Activated CD4-positive, alpha-beta memory T cell treated with anti-CD3 and anti-CD28 coated beads, Interleukin-2, amount 10 ng/mL, durations not matched to agents 7 days and 5 days (primary cell): ENCODE results near the gene TAF11L11. TPM values are rescaled to one million over a fixed set of nuclear protein-coding genes. Genes with fewer than 3 reads are reported as not detected.
"Not testable (repeated sequence)": the region's sequence is repeated elsewhere in the genome, so short reads cannot be mapped to it uniquely, and the experiment has no call there.

Source experiments
- CTCF ChIA-PET: fragments of 350-600 bp; sonication (Branson Sonifier 250); formaldehyde crosslinking; loops from one replicate; lab custom pipeline; 2021; ENCODE audit warnings: antibody characterized with exemption, inconsistent platforms; lab: Charles Lee
- POLR2A ChIA-PET: fragments of 350-600 bp; sonication (Branson Sonifier 250); formaldehyde crosslinking; loops from one replicate; lab custom pipeline; 2021; ENCODE audit warnings: antibody characterized with exemption; lab: Charles Lee
- DNase-seq: peaks from one replicate; pipeline ENCODE4 v3.0.0-alpha.2; 2020
- H3K27ac Mint-ChIP-seq: one replicate; pipeline ENCODE4 v1.8.0; 2021; ENCODE audit warnings: mild to moderate bottlenecking, mixed read lengths
- H3K27me3 Mint-ChIP-seq: one replicate; pipeline ENCODE4 v1.8.0; 2021; ENCODE audit warnings: mixed read lengths
- H3K36me3 Mint-ChIP-seq: one replicate; pipeline ENCODE4 v1.8.0; 2021; ENCODE audit warnings: low read depth, mixed read lengths
- H3K4me1 Mint-ChIP-seq: one replicate; pipeline ENCODE4 v1.8.0; 2021; ENCODE audit warnings: mixed read lengths
- H3K4me3 Mint-ChIP-seq: one replicate; pipeline ENCODE4 v1.8.0; 2021; ENCODE audit warnings: mild to moderate bottlenecking, mixed read lengths
- H3K9me3 Mint-ChIP-seq: one replicate; pipeline ENCODE4 v1.8.0; 2021; ENCODE audit warnings: mixed read lengths
- total RNA-seq, 2 experiments: library from RNA; stranded (reverse); gene quantifications; one replicate each; pipeline ENCODE4 v1.2.3, GENCODE V29; 2021

The TAF11L11 gene
- total RNA-seq, 2 experiments from 2014 or later: not detected

GRCh38 chr5:17649232-17649631 is 45.2 kb downstream of the TAF11L11 start:
- DNase-seq, H3K4me1 Mint-ChIP-seq, H3K27ac Mint-ChIP-seq, H3K36me3 Mint-ChIP-seq, POLR2A ChIA-PET, H3K4me3 Mint-ChIP-seq, H3K27me3 Mint-ChIP-seq, CTCF ChIA-PET: not testable (repeated sequence)
- peaks cover 24% of the 10 kb centered on the region for H3K9me3 Mint-ChIP-seq

- H3K4me3 Mint-ChIP-seq, POLR2A ChIA-PET, DNase-seq, H3K27ac Mint-ChIP-seq, CTCF ChIA-PET, H3K4me1 Mint-ChIP-seq, H3K36me3 Mint-ChIP-seq, H3K27me3 Mint-ChIP-seq: not testable (repeated sequence)
- peaks cover 13% of the 10 kb centered on the region for H3K9me3 Mint-ChIP-seq
Observed at GRCh38 chr5:17655201-17655759, 51.3 kb downstream of the TAF11L11 start.

Other genes starting within 250 kb of the TAF11L11 start
- not detected for gene TAF11L2, start 106.0 kb upstream of the TAF11L11 start, total RNA-seq
- not detected for gene TAF11L3, start 85.8 kb upstream of the TAF11L11 start, total RNA-seq
- gene TAF11L4, start 82.4 kb upstream of the TAF11L11 start, total RNA-seq: not detected
- gene TAF11L5, start 78.9 kb upstream of the TAF11L11 start, total RNA-seq: not detected
- not detected for gene TAF11L6, start 75.5 kb upstream of the TAF11L11 start, total RNA-seq
- gene TAF11L7, start 18.4 kb upstream of the TAF11L11 start, total RNA-seq: not detected
- not detected for gene TAF11L8, start 13.2 kb upstream of the TAF11L11 start, total RNA-seq
- gene TAF11L9, start 9.8 kb upstream of the TAF11L11 start, total RNA-seq: not detected
- gene TAF11L10, start 6.4 kb upstream of the TAF11L11 start, total RNA-seq: not detected
- gene TAF11L12, start 6.2 kb downstream of the TAF11L11 start, total RNA-seq: not detected
- not detected for gene TAF11L13, start 27.9 kb downstream of the TAF11L11 start, total RNA-seq
- not detected for gene TAF11L14, start 30.3 kb downstream of the TAF11L11 start, total RNA-seq